HepG2 (cell line): ENCODE measurements around the gene DNASE1L2. TPM values are rescaled to one million over a fixed set of nuclear protein-coding genes. Genes with fewer than 3 reads are reported as not detected.

ENCODE experiments used
- FOXK1 ChIP-seq: sonication (generic); formaldehyde crosslinking; IDR thresholded peaks from 2 replicates; pipeline ENCODE4 v1.4.0; 2020; ENCODE audit warnings: low read depth, missing genetic modification reagents, borderline replicate concordance
- JUNB ChIP-seq: sonication (generic); formaldehyde crosslinking; IDR thresholded peaks from 2 replicates; pipeline ENCODE4 v1.8.0; 2022; ENCODE audit warnings: missing genetic modification reagents, mild to moderate bottlenecking, borderline replicate concordance
- KLF16 ChIP-seq, 2 experiments: sonication (generic) in 1 of 2; formaldehyde crosslinking in 1 of 2; IDR thresholded peaks; 2 replicates each; pipeline versions ENCODE4 v1.6.1 to v1.8.0; 2016 to 2023; ENCODE audit warnings: missing genetic modification reagents in 2 of 2, missing compliant biosample characterization in 1 of 2
- MIER3 ChIP-seq: IDR thresholded peaks from 2 replicates; pipeline ENCODE4 v1.6.1; 2016; ENCODE audit warnings: missing compliant biosample characterization, borderline replicate concordance
- RERE ChIP-seq: IDR thresholded peaks from 2 replicates; pipeline ENCODE4 v1.6.1; 2016; ENCODE audit warnings: low read depth, missing genetic modification reagents, missing compliant biosample characterization
- RFX1 ChIP-seq: fragments of 450-650 bp; IDR thresholded peaks from 2 replicates; pipeline ENCODE4 v1.6.1; 2017
- THAP7 ChIP-seq: sonication (generic); formaldehyde crosslinking; IDR thresholded peaks from 2 replicates; pipeline ENCODE4 v1.8.1; 2023; ENCODE audit warnings: mild to moderate bottlenecking, missing genetic modification reagents
- ZFP36 ChIP-seq: fragments of 150-350 bp; IDR thresholded peaks from 2 replicates; pipeline ENCODE4 v1.6.1; 2018; ENCODE audit warnings: borderline replicate concordance, low read length, low read depth; ENCODE audit not compliant: partially characterized antibody
- ZFP41 ChIP-seq: sonication (generic); formaldehyde crosslinking; IDR thresholded peaks from 2 replicates; pipeline ENCODE4 v1.4.0; 2020; ENCODE audit warnings: mild to moderate bottlenecking, missing genetic modification reagents, borderline replicate concordance
- ZIK1 ChIP-seq: sonication (generic); formaldehyde crosslinking; IDR thresholded peaks from 2 replicates; pipeline ENCODE4 v1.5.0; 2020; ENCODE audit warnings: mild to moderate bottlenecking, low read depth, missing genetic modification reagents, borderline replicate concordance
- ZNF138 ChIP-seq: sonication (generic); formaldehyde crosslinking; IDR thresholded peaks from 2 replicates; pipeline ENCODE4 v1.5.0; 2020; ENCODE audit warnings: mild to moderate bottlenecking, low read depth, missing genetic modification reagents
- ZNF318 ChIP-seq: sonication (generic); formaldehyde crosslinking; IDR thresholded peaks from 2 replicates; pipeline ENCODE4 v1.4.0; 2020; ENCODE audit warnings: mild to moderate bottlenecking, missing genetic modification reagents
- ZNF720 ChIP-seq: sonication (generic); formaldehyde crosslinking; IDR thresholded peaks from 2 replicates; pipeline ENCODE4 v1.4.0; 2020; ENCODE audit warnings: missing genetic modification reagents
- ZNF75D ChIP-seq: sonication (generic); formaldehyde crosslinking; IDR thresholded peaks from 2 replicates; pipeline ENCODE4 v1.8.1; 2023; ENCODE audit warnings: missing genetic modification reagents, mild to moderate bottlenecking, borderline replicate concordance
- polyA plus RNA-seq, 8 experiments: library from polyadenylated mRNA; depleted of rRNA in 3 of 8; stranded (reverse) in 7 of 8; unstranded in 1 of 8; fragments of >200 nt; fragmentation: Illumina TruSeq in 4 of 8; extraction: Trizol in 4 of 8; gene quantifications; 2 replicates each; pipeline versions ENCODE4 v1.2.1 to v1.2.3, GENCODE V29; 2011 to 2016; ENCODE audit warnings: low read depth in 4 of 8, missing spikeins in 1 of 8, mixed read lengths in 1 of 8; ENCODE audit not compliant: insufficient read depth in 1 of 8
- total RNA-seq, 5 experiments: library from RNA; depleted of rRNA; stranded (reverse); fragments of >200 nt; fragmentation: Illumina TruSeq; extraction: Trizol; gene quantifications; 2 replicates each; pipeline ENCODE4 v1.2.3, GENCODE V29; 2016; ENCODE audit warnings: low read depth in 1 of 5

The DNASE1L2 gene
- total and polyA plus RNA-seq, 2 of the 13 experiments (the other 11 are each of a cell fraction or from before 2014, with no cell fraction given): 0.44 to 0.50 TPM

GRCh38 chr16:2251296-2252111, 15.3 kb downstream of the DNASE1L2 start, which contains the start of gene ECI1 (continued):
- TF ChIP-seq ZNF720 (CRISPR knock-in tag) (no peak), ZFP36 (no peak), JUNB (CRISPR knock-in tag) (no peak), ZNF318 (no peak), FOXK1 (CRISPR knock-in tag) (no peak; the same call in 1 of the 2 replicates), ZNF75D (CRISPR knock-in tag) (no peak), RFX1 (no peak), THAP7 (CRISPR knock-in tag) (peak; percentile 74; the same call in 1 of the 2 replicates), ZNF138 (CRISPR knock-in tag) (no peak; the same call in 1 of the 2 replicates), ZFP41 (CRISPR knock-in tag) (no peak; the same call in 1 of the 2 replicates), KLF16 (CRISPR knock-in tag; IDR thresholded peaks at IDR 0.05) (peak in 1 of 2 experiments; percentile 81; a peak in 2 of 4 replicates), ZIK1 (CRISPR knock-in tag) (no peak; the same call in 1 of the 2 replicates), MIER3 (CRISPR knock-in tag) (no peak), RERE (CRISPR knock-in tag) (no peak; the same call in 1 of the 2 replicates)
